DOHH2 (cell line): ENCODE measurements around the gene CNOT4.

Experiments
- EZH2phosphoT487 ChIP-seq: fragments of 200-600 bp; sonication (generic); IDR thresholded peaks from 2 replicates; pipeline ENCODE4 v1.6.1; 2017; ENCODE audit warnings: borderline replicate concordance, mild to moderate bottlenecking, antibody characterized with exemption, low read length, moderate library complexity, mixed read lengths
- TF ChIP-seq, protein P1 (sequence below): fragments of 200-600 bp; sonication (generic); IDR thresholded peaks from one replicate; pipeline ENCODE4 v1.5.1; 2014; ENCODE audit warnings: antibody characterized with exemption, mild to moderate bottlenecking, low read depth, low read length; ENCODE audit not compliant: poor library complexity, severe bottlenecking

DNA sequence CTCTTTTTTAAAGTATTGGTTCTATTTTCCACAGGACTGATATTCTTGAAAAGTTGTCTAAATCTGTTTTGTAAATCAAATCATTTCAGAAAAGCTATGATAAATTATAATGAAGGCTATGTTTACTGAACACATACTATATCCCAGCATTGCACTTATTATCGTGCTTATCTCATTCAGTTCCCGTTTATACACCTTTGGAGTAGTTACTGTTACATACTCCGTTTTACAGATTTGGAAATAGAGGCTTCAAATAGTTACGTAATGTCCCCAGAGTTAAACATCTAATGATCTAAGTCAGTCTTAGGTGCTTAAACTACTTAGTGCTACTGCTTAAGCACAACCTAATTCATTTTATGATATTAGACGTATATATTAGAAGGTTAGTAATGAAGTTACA, 49.0 kb upstream of the CNOT4 start:
- TF ChIP-seq, protein P1, sequence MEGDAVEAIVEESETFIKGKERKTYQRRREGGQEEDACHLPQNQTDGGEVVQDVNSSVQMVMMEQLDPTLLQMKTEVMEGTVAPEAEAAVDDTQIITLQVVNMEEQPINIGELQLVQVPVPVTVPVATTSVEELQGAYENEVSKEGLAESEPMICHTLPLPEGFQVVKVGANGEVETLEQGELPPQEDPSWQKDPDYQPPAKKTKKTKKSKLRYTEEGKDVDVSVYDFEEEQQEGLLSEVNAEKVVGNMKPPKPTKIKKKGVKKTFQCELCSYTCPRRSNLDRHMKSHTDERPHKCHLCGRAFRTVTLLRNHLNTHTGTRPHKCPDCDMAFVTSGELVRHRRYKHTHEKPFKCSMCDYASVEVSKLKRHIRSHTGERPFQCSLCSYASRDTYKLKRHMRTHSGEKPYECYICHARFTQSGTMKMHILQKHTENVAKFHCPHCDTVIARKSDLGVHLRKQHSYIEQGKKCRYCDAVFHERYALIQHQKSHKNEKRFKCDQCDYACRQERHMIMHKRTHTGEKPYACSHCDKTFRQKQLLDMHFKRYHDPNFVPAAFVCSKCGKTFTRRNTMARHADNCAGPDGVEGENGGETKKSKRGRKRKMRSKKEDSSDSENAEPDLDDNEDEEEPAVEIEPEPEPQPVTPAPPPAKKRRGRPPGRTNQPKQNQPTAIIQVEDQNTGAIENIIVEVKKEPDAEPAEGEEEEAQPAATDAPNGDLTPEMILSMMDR: no peak
- TF ChIP-seq EZH2phosphoT487: no peak
